GM12878 (cell line): ENCODE measurements around the gene HCAR2. TPM values are rescaled to one million over a fixed set of nuclear protein-coding genes. Genes with fewer than 3 reads are reported as not detected.
"Not testable (repeated sequence)": the region's sequence is repeated elsewhere in the genome, so short reads cannot be mapped to it uniquely, and the experiment has no call there.

Experiments used
- ATAC-seq: fragments of 200-7000 bp; cut with Tn5 transposase; 3 replicates; pipeline ENCODE4 v1.9.1; 2020; ENCODE audit warnings: mild to moderate bottlenecking, moderate library complexity
- BruUV-seq: library from RNA; stranded (reverse); fragments of 400-500 nt; replicated peaks from 2 replicates; lab custom pipeline; 2021; lab: Mats Ljungman, UMichigan
- CTCF ChIA-PET: fragments of 300-600 bp; sonication (Branson Sonifier 250); formaldehyde crosslinking; extraction: SDS; loops from one replicate; lab custom pipeline; 2021; ENCODE audit warnings: inconsistent platforms; lab: Yijun Ruan, JAX
- POLR2A ChIA-PET: fragments of 350-600 bp; formaldehyde crosslinking; extraction: SDS; loops from one replicate; lab custom pipeline; 2021; ENCODE audit warnings: inconsistent platforms; lab: Charles Lee
- RAD21 ChIA-PET: fragments of 300-600 bp; sonication (Branson Sonifier 250); formaldehyde crosslinking; loops from one replicate; lab custom pipeline; 2023; ENCODE audit warnings: antibody characterized with exemption; ENCODE audit not compliant: unreplicated experiment; lab: Charles Lee
- SMC1A ChIA-PET: fragments of 300-600 bp; sonication (Branson Sonifier 250); formaldehyde crosslinking; loops from one replicate; lab custom pipeline; 2023; ENCODE audit not compliant: unreplicated experiment, uncharacterized antibody; lab: Charles Lee
- DNase-seq: peaks from one replicate; pipeline ENCODE4 v3.0.0-alpha.2; 2011; ENCODE audit warnings: low read depth, low spot score
- FAIRE-seq: peaks from 3 replicates; lab custom pipeline; 2011; peaks lifted over from hg19 to GRCh38; lab: Jason Lieb, UNC
- H2AFZ ChIP-seq: 2 replicates; pipeline ENCODE4 v1.6.0; 2011; ENCODE audit warnings: low read depth, low read length, control low read depth; ENCODE audit not compliant: control insufficient read depth
- H3K27ac ChIP-seq: 2 replicates; pipeline ENCODE4 v1.5.1; 2011; ENCODE audit warnings: control low read depth; ENCODE audit not compliant: control insufficient read depth, insufficient read depth
- H3K27me3 ChIP-seq, 2 experiments: replicated peaks in 1 of 2; 2 replicates each; pipeline versions ENCODE4 v1.6.0 to v1.6.1; 2011; ENCODE audit warnings: low read length in 1 of 2; ENCODE audit not compliant: control insufficient read depth in 2 of 2, insufficient read depth in 2 of 2
- H3K36me3 ChIP-seq, 2 experiments: 2 replicates each; pipeline ENCODE4 v1.5.1; 2011; ENCODE audit warnings: low read length in 1 of 2; ENCODE audit not compliant: control insufficient read depth in 2 of 2, insufficient read depth in 2 of 2
- H3K4me1 ChIP-seq: 2 replicates; pipeline ENCODE4 v1.6.1; 2011; ENCODE audit warnings: mild to moderate bottlenecking, low read length, moderate library complexity, mixed read lengths; ENCODE audit not compliant: control insufficient read depth, insufficient read depth
- H3K4me2 ChIP-seq: 2 replicates; pipeline ENCODE4 v1.6.0; 2011; ENCODE audit warnings: control low read depth; ENCODE audit not compliant: control insufficient read depth, insufficient read depth
- H3K4me3 ChIP-seq: fragments of 200-600 bp; sonication (generic); 2 replicates; pipeline ENCODE4 v1.5.1; 2016
- H3K79me2 ChIP-seq: 2 replicates; pipeline ENCODE4 v1.6.0; 2011; ENCODE audit warnings: low read length; ENCODE audit not compliant: control insufficient read depth, insufficient read depth
- H3K9ac ChIP-seq: 2 replicates; pipeline ENCODE4 v1.8.0; 2011; ENCODE audit warnings: low read length, control low read depth, mixed read lengths; ENCODE audit not compliant: control insufficient read depth, insufficient read depth
- H3K9me3 ChIP-seq: replicated peaks from 3 replicates; pipeline ENCODE4 v1.5.1; 2011; ENCODE audit warnings: mild to moderate bottlenecking, low read length; ENCODE audit not compliant: control insufficient read depth, insufficient read depth
- H4K20me1 ChIP-seq: 2 replicates; pipeline ENCODE4 v1.6.0; 2011; ENCODE audit not compliant: control insufficient read depth, insufficient read depth
- WGBS: methylation state at CpG from one replicate; pipeline ENCODE4 v1.1.6; 2016; ENCODE audit warnings: low lambda C conversion rate; ENCODE audit not compliant: insufficient replicate concordance, insufficient coverage; ENCODE audit errors: missing lambda C conversion rate; 5-methylcytosine and 5-hydroxymethylcytosine counted together
- in situ Hi-C: fragments of 300-500 bp; cut with MboI; formaldehyde crosslinking; loops from 9 replicates; pipeline ENCODE4 v1.14.3; 2018; ENCODE audit warnings: mixed read lengths
- intact Hi-C: fragments of 100-400 bp; cut with micrococcal nuclease; formaldehyde crosslinking; loops from one replicate; pipeline ENCODE4 v1.14.2; 2022; ENCODE audit not compliant: unreplicated experiment
- polyA plus RNA-seq, 11 experiments: library from polyadenylated mRNA; depleted of rRNA in 4 of 11; unstranded in 6 of 11; stranded (reverse) in 5 of 11; fragments of >200 nt; fragmentation: Nextera tagmentation in 4 of 11; fragmentation: Illumina TruSeq in 1 of 11; extraction: Ambion mirVana in 4 of 11; extraction: Trizol in 1 of 11; gene quantifications; 1 replicate in 1 of 11; 2 replicates in 10 of 11; pipeline versions ENCODE4 v1.2.1 to v1.2.3, GENCODE V29; 2011 to 2016; ENCODE audit warnings: inconsistent platforms in 2 of 11, missing spikeins in 2 of 11, low read depth in 1 of 11
- total RNA-seq, 4 experiments: library from RNA; depleted of rRNA in 3 of 4; stranded (reverse); fragments of >200 nt in 3 of 4; fragmentation: Illumina TruSeq in 1 of 4; extraction: Trizol in 1 of 4; gene quantifications; 2 replicates each; pipeline versions ENCODE4 v1.2.1 to v1.2.3, GENCODE V29; 2013 to 2021

Gene HCAR2
- total and polyA plus RNA-seq, 10 of the 15 experiments (the other 5 are each of a cell fraction or from before 2014, with no cell fraction given): 0.19 to 0.66 (median 0.35) TPM

GRCh38 chr12:122709287-122709686, 6.1 kb upstream of the HCAR2 start:
- no CpG with 5 or more reads among the region's 3 CpGs for WGBS
- in situ Hi-C loops, H3K27me3 ChIP-seq, SMC1A ChIA-PET, H3K4me2 ChIP-seq, POLR2A ChIA-PET, H3K9ac ChIP-seq, H3K79me2 ChIP-seq, DNase-seq, H3K4me3 ChIP-seq, CTCF ChIA-PET, intact Hi-C loops, BruUV-seq, H3K4me1 ChIP-seq, RAD21 ChIA-PET, ATAC-seq, H3K36me3 ChIP-seq, H3K9me3 ChIP-seq, H2AFZ ChIP-seq, H4K20me1 ChIP-seq, FAIRE-seq, H3K27ac ChIP-seq: not testable (repeated sequence)

- SMC1A ChIA-PET: not testable (repeated sequence)
Observed at GRCh38 chr12:122703841-122704240, 684 bp upstream of the HCAR2 start.

GRCh38 chr12:122701481-122701880, 1.7 kb downstream of the HCAR2 start:
- FAIRE-seq: peak; percentile 57

More at GRCh38 chr12:122703841-122704240, 684 bp upstream of the HCAR2 start:
- H3K4me2 ChIP-seq, intact Hi-C loops, ATAC-seq, H3K4me3 ChIP-seq, CTCF ChIA-PET, BruUV-seq, POLR2A ChIA-PET, H3K9ac ChIP-seq, H3K27ac ChIP-seq, H3K27me3 ChIP-seq, FAIRE-seq, H3K4me1 ChIP-seq, in situ Hi-C loops, H3K9me3 ChIP-seq, H4K20me1 ChIP-seq, H3K36me3 ChIP-seq, DNase-seq, RAD21 ChIA-PET, H2AFZ ChIP-seq, H3K79me2 ChIP-seq: not testable (repeated sequence)
- 36% methylated on average over 2 of the region's 3 CpGs for WGBS

GRCh38 chr12:122700038-122700710, 3.0 kb downstream of the HCAR2 start:
- H3K9me3 ChIP-seq, H3K27me3 ChIP-seq, SMC1A ChIA-PET, intact Hi-C loops, POLR2A ChIA-PET, H3K4me3 ChIP-seq, in situ Hi-C loops, H2AFZ ChIP-seq, H3K36me3 ChIP-seq, BruUV-seq, RAD21 ChIA-PET, H3K4me2 ChIP-seq, H4K20me1 ChIP-seq, H3K4me1 ChIP-seq, DNase-seq, H3K79me2 ChIP-seq, H3K9ac ChIP-seq, CTCF ChIA-PET, H3K27ac ChIP-seq: not testable (repeated sequence)
- peak; percentile 27 for FAIRE-seq
- peak; percentile 66 for ATAC-seq
- WGBS: 8% methylated on average over 2 of the region's 9 CpGs

More at GRCh38 chr12:122701481-122701880, 1.7 kb downstream of the HCAR2 start:
- H3K9me3 ChIP-seq, in situ Hi-C loops, ATAC-seq, BruUV-seq, H3K4me1 ChIP-seq, H3K27me3 ChIP-seq, RAD21 ChIA-PET, H3K4me2 ChIP-seq, H3K79me2 ChIP-seq, H3K4me3 ChIP-seq, H3K36me3 ChIP-seq, H2AFZ ChIP-seq, H3K9ac ChIP-seq, CTCF ChIA-PET, DNase-seq, H4K20me1 ChIP-seq, H3K27ac ChIP-seq, POLR2A ChIA-PET, intact Hi-C loops: not testable (repeated sequence)
- WGBS: 38% methylated on average over 4 of the region's 4 CpGs
- SMC1A ChIA-PET: interaction anchor here (0.9 to 1.0 kb wide), 2 partner anchors 19 to 27 kb away, joined by 3 read pairs; no protein-coding TSS in a partner anchor
